ENCODE data around the gene MATN4. TPM values are rescaled to one million over a fixed set of nuclear protein-coding genes. Genes with fewer than 3 reads are reported as not detected.

Gene MATN4
- polyA plus RNA-seq, 1 donor, result 0.25 TPM

GRCh38 chr20:45292343-45292742, 15.8 kb downstream of the MATN4 start:
- DNase-seq, result no peak

- no peak for DNase-seq
Observed at GRCh38 chr20:45291526-45291925, 16.6 kb downstream of the MATN4 start.

DNA sequence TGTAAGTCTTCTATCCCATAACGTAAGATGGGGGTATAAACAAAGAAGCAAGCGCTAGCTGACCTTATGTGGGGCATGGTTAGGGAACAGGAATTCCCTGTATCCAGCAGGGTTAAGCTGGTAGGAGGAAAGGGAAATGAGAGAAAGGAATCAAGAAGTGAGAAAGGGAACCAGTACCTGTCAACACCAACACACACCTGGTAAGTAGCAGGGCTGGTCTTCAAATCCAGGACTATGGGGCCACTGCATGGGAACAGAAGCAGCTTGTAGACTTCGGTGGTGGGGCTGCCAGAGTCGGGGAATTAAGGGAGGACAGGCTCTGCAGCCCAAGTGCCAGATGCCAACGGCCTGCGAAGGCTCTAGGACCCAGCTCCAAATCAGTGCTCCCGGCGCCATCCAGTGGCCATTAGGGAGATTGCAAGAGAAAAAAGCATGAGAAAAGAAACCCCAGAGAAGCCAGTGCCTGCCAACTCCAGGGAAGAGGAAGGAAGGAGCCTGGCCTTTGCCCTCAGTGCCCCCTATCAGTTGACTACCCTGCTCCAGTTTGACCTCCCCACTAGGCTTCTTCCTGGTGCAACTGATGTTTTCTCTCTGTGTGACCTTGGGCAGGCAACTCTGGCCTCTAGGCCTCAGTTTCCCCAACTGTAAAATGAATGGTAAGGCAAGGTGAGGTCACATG, 17.3 kb downstream of the MATN4 start:
- peak; percentile 82 for DNase-seq

- DNase-seq, result no peak
Observed at GRCh38 chr20:45289942-45290676, 18.0 kb downstream of the MATN4 start.

DNA sequence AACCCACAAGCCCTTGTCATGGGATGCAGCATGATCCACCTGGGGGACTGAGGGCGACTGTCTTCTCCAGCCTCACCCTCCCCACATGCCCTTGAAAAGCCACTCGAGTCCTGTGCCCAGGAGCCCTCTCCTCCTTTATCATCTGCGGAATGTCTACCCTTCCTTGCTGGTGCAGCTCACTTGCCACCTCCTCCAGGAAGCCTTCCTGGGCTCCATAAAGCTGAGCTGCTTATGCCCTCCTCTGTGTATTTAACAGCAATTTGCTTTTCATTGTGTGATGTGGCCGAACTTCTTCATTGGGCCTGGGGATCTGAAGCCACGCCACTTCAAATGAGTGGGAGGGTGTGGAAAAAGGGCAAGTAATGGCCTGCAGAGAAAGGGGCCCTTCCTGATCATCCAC, 19.2 kb downstream of the MATN4 start:
- DNase-seq, result no peak

DNA sequence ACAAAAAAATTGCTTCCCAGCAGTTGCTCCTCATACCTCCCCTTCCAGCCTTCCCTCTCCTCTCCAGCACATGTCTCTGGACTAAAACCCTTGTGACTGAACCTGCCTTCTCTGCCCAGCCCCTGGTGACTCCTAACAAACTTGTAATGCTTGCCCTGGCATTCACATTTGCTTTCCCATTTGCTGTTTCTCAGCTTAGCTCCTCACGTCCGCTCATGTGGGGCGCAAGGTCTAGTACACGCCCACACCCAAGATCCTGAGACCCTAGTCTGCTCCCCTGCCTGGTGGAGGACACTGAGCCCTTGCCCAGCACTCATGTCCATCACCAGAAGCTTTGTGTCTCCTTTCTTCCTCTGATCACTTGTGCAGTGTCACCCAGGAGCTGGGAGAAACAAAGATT, 19.7 kb downstream of the MATN4 start:
- no peak for DNase-seq

GRCh38 chr20:45283551-45284057, 24.5 kb downstream of the MATN4 start:
- DNase-seq, result no peak

- no peak for DNase-seq
Observed at GRCh38 chr20:45282700-45283550, 25.2 kb downstream of the MATN4 start.

DNA sequence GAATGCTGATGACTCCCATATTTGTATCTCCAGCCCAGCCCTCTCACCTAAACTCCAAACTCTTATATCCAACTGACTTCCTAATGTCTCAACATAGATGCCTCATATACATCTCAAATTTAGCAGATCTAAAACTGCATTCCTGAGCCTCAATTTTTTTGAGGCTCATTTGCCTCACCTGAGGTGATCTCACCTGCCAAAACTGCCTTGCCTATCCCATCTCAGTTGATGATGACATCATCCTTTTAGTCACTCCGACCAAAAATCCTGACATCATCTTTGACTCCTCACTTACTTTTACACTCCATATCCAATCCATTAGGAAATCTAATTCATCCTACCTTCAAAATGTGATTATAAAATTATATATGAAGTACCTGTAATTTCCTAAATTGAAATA, 28.1 kb downstream of the MATN4 start:
- DNase-seq, result no peak

DNA sequence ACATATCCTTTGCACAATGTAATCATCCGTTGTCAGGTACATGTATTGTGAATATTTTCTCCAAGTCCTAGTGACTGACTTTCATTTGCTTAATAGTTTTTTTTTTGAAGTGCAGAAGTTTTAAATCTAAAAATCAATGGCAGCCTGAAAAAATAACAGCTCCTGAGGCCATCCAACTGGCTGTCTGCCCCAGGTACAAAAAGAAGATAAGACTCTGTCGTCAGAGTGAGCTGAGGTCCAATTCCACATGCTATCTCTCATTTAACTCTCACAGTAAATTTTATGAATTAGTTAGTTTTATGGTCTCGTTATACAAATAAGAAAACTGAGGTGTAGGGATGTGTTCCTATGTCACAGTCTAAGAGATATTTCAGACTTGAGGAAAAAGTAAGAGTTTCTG, 32.8 kb downstream of the MATN4 start:
- DNase-seq, result no peak

GRCh38 chr20:45269754-45270270, 38.3 kb downstream of the MATN4 start:
- DNase-seq, result no peak

- no peak for DNase-seq
Observed at GRCh38 chr20:45269056-45269455, 39.0 kb downstream of the MATN4 start.

GRCh38 chr20:45268531-45268930, 39.6 kb downstream of the MATN4 start:
- no peak for DNase-seq

- DNase-seq, result no peak
Observed at GRCh38 chr20:45266977-45267376, 41.1 kb downstream of the MATN4 start.

GRCh38 chr20:45263556-45264266, 44.4 kb downstream of the MATN4 start:
- no peak for DNase-seq

- DNase-seq, result no peak
Observed at GRCh38 chr20:45258664-45259063, 49.4 kb downstream of the MATN4 start.

GRCh38 chr20:45258259-45258658, 49.8 kb downstream of the MATN4 start:
- DNase-seq, result no peak

- no peak for DNase-seq
Observed at GRCh38 chr20:45257711-45258110, 50.4 kb downstream of the MATN4 start.

DNA sequence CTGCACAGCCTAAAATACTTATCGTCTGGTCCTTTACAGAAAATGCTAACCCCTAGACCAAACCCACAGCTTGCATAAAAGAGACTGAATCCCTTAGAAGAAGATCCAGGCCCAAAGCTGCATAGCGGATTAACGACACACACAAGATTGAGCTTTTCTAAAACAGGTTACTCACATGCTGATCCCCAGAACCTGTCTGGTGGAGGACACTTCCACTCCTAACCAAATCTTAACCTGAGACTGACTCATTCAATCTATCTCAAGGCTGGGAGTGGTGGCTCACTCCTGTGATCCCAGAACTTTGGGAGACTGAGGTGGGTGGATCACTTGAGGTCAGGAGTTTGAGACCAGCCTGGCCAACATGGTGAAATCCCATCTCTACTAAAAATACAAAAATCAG, 50.9 kb downstream of the MATN4 start:
- DNase-seq, result no peak

- DNase-seq, result no peak
Observed at GRCh38 chr20:45254383-45255262, 53.5 kb downstream of the MATN4 start, which contains the start of gene SLPI. SLPI (minus strand) TSS chr20:45254564; CDS start chr20:45254543, 21 bp downstream.

- no peak for DNase-seq
Observed at GRCh38 chr20:45253261-45253660, 54.8 kb downstream of the MATN4 start.
